Stomach (tissue), 9 donors: ENCODE measurements around the gene CISD3. TPM values are rescaled to one million over a fixed set of nuclear protein-coding genes. Genes with fewer than 3 reads are reported as not detected.

Experiments used
- DNase-seq, 2 donors: peaks; one replicate each; pipeline versions ENCODE4 v3.0.0 to v3.0.0-alpha.2; 2013 to 2019
- H3K27ac ChIP-seq, 5 donors: fragments of 200-600 bp in 4 of 5; sonication (generic) in 4 of 5; one replicate each; pipeline ENCODE4 v1.5.1; 2013 to 2019; ENCODE audit warnings: mild to moderate bottlenecking in 1 of 5, moderate library complexity in 1 of 5
- H3K27me3 ChIP-seq, 3 donors: fragments of 200-600 bp; sonication (generic); one replicate each; pipeline ENCODE4 v1.5.1; 2017 to 2019; ENCODE audit warnings: mixed run types in 1 of 3
- H3K36me3 ChIP-seq, 4 donors: fragments of 200-600 bp; sonication (generic); 1 replicate in 3 of 4; 2 replicates in 1 of 4; pipeline ENCODE4 v1.5.1; 2016 to 2019
- H3K4me1 ChIP-seq, 4 donors: fragments of 200-600 bp; sonication (generic); one replicate each; pipeline ENCODE4 v1.5.1; 2016 to 2019
- H3K4me3 ChIP-seq, 4 donors: fragments of 200-600 bp; sonication (generic) in 3 of 4; one replicate each; pipeline ENCODE4 v1.5.1; 2016 to 2019; ENCODE audit warnings: mild to moderate bottlenecking in 1 of 4
- H3K9me3 ChIP-seq, 4 donors: fragments of 200-600 bp; sonication (generic); one replicate each; pipeline ENCODE4 v1.5.1; 2016 to 2019
- CTCF ChIP-seq, 7 experiments: fragments of 450-650 bp in 4 of 7; fragments of 200-600 bp in 3 of 7; sonication (generic) in 3 of 7; IDR thresholded peaks; one replicate each; pipeline ENCODE4 v1.5.1; 2016 to 2019; ENCODE audit warnings: antibody characterized with exemption in 7 of 7, control low read depth in 2 of 7, mild to moderate bottlenecking in 1 of 7
- EP300 ChIP-seq: sonication (generic); formaldehyde crosslinking; IDR thresholded peaks from one replicate; pipeline ENCODE4 v1.6.1; 2017; ENCODE audit warnings: antibody characterized with exemption
- POLR2A ChIP-seq, 4 donors: fragments of 450-650 bp; IDR thresholded peaks; one replicate each; pipeline ENCODE4 v1.6.1; 2016; ENCODE audit warnings: antibody characterized with exemption in 4 of 4, control low read depth in 2 of 4, mild to moderate bottlenecking in 1 of 4, moderate library complexity in 1 of 4
- POLR2AphosphoS5 ChIP-seq, 3 donors: sonication (generic); formaldehyde crosslinking; IDR thresholded peaks; one replicate each; pipeline ENCODE4 v1.6.1; 2016; ENCODE audit warnings: antibody characterized with exemption in 3 of 3
- WGBS, 5 donors: extraction: QIAGEN DNeasy Blood & Tissue Kit in 3 of 5; methylation state at CpG; one replicate each; pipeline versions ENCODE4 v1.1.5 to v1.1.7; 2013 to 2018; 5-methylcytosine and 5-hydroxymethylcytosine counted together
- intact Hi-C: fragments of 100-400 bp; cut with DNase I; formaldehyde crosslinking; loops from one replicate; pipeline ENCODE4 v1.15.1; 2023; ENCODE audit warnings: low total_unique reads
- polyA plus RNA-seq, 3 donors: library from polyadenylated mRNA; stranded (reverse); fragments of 200-250 nt; gene quantifications; one replicate each; pipeline ENCODE4 v1.2.3, GENCODE V29; 2013
- total RNA-seq, 5 donors: library from RNA; depleted of rRNA; stranded (reverse); fragments of >200 nt; gene quantifications; one replicate each; pipeline versions ENCODE4 v1.1.0 to v1.2.3, GENCODE V29; 2014 to 2016
- donor health status: healthy with polysubstance abuse.
- donor health status: Bipolar disorder and iron deficiency.
- donor health status: healthy.

Gene CISD3
- total and polyA plus RNA-seq, 8 donors, result 4.0 to 79.9 (median 33.7) TPM

GRCh38 chr17:38697061-38697820 is 32.9 kb upstream of the CISD3 start:
- DNase-seq, result no peak
- WGBS, 5 donors, result 76 to 86% (median 78%) methylated on average over 4 of the region's 4 CpGs
- intact Hi-C loops, result no loop called here
- H3K36me3 ChIP-seq, result no peaks in the 10 kb centered on the region
- no peak overlapping the region for H3K4me3 ChIP-seq
- peaks cover 19 to 31% (median 27%) of the 10 kb centered on the region in 4 donors for H3K4me1 ChIP-seq
- no peak overlapping the region for H3K27ac ChIP-seq
- no peaks in the 10 kb centered on the region for H3K27me3 ChIP-seq
- TF ChIP-seq EP300 (no peak), CTCF (IDR thresholded peaks at IDR 0.05) (no peak), POLR2AphosphoS5 (IDR thresholded peaks at IDR 0.05) (no peak), POLR2A (IDR thresholded peaks at IDR 0.05) (no peak)
- H3K9me3 ChIP-seq, result no peaks in the 10 kb centered on the region

- TF ChIP-seq EP300 (no peak), POLR2A (IDR thresholded peaks at IDR 0.05) (no peak), CTCF (IDR thresholded peaks at IDR 0.05) (no peak), POLR2AphosphoS5 (IDR thresholded peaks at IDR 0.05) (no peak)
- H3K4me1 ChIP-seq, result peaks cover 20 to 38% (median 34%) of the 10 kb centered on the region in 4 donors
- no peaks in the 10 kb centered on the region for H3K27me3 ChIP-seq
- H3K36me3 ChIP-seq, result no peaks in the 10 kb centered on the region
- H3K27ac ChIP-seq, result peak overlapping the region in 2 of 5 donors; percentile 27 to 97
- intact Hi-C loops, result no loop called here
- 83 to 89% (median 86%) methylated on average over 5 of the region's 5 CpGs for WGBS, 5 donors
- no peak for DNase-seq
- H3K4me3 ChIP-seq, result no peak overlapping the region
- H3K9me3 ChIP-seq, result no peaks in the 10 kb centered on the region
Measured at GRCh38 chr17:38698760-38699159, 31.4 kb upstream of the CISD3 start.

- peak in 1 of 2 donors; percentile 63 for DNase-seq
- TF ChIP-seq EP300 (no peak), POLR2AphosphoS5 (IDR thresholded peaks at IDR 0.05) (peak in 1 of 3 donors; percentile 53), POLR2A (IDR thresholded peaks at IDR 0.05) (no peak), CTCF (IDR thresholded peaks at IDR 0.05) (no peak)
Measured at GRCh38 chr17:38701504-38702165, 28.5 kb upstream of the CISD3 start.

GRCh38 chr17:38702166-38702915 is 27.8 kb upstream of the CISD3 start:
- WGBS, 5 donors, result 0 to 1% (median 0%) methylated on average over 24 to 81 of the region's 81 CpGs
- no peaks in the 10 kb centered on the region for H3K9me3 ChIP-seq
- peaks cover 20 to 52% (median 43%) of the 10 kb centered on the region in 4 donors for H3K4me1 ChIP-seq
- TF ChIP-seq POLR2AphosphoS5 (IDR thresholded peaks at IDR 0.05), result peak; percentile 77 to 97 (median 95)
- no peak for TF ChIP-seq EP300
- peak in 1 of 4 donors; percentile 72 for TF ChIP-seq POLR2A (IDR thresholded peaks at IDR 0.05)
- peak; percentile 89 to 97 for DNase-seq
- intact Hi-C loops, result no loop called here
- peaks cover 0 to 4% (median 0%) of the 10 kb centered on the region in 4 donors for H3K36me3 ChIP-seq
- no peaks in the 10 kb centered on the region for H3K27me3 ChIP-seq
- H3K27ac ChIP-seq, result peak overlapping the region; percentile 90 to 99 (median 97)
- H3K4me3 ChIP-seq, result peak overlapping the region; percentile 87 to 97 (median 94)

More at GRCh38 chr17:38701504-38702165, 28.5 kb upstream of the CISD3 start:
- intact Hi-C loops, result no loop called here
- WGBS, 5 donors, result 2 to 6% (median 3%) methylated on average over 6 to 25 of the region's 25 CpGs
- Histone ChIP-seq H3K4me1 (peaks cover 16 to 45% (median 36%) of the 10 kb centered on the region in 4 donors), H3K4me3 (peak overlapping the region; percentile 87 to 97 (median 94)), H3K27ac (peak overlapping the region; percentile 90 to 99 (median 97)), H3K36me3 (no peaks in the 10 kb centered on the region), H3K9me3 (no peaks in the 10 kb centered on the region), H3K27me3 (no peaks in the 10 kb centered on the region)
